HepG2 (cell line): ENCODE data around the gene ADPRHL1. TPM values are rescaled to one million over a fixed set of nuclear protein-coding genes. Genes with fewer than 3 reads are reported as not detected.

Experiments used
- ATAC-seq: fragments of 200-7000 bp; cut with Tn5 transposase; 3 replicates; pipeline ENCODE4 v1.9.1; 2020; ENCODE audit warnings: mild to moderate bottlenecking, moderate library complexity
- BruUV-seq: library from RNA; stranded (reverse); fragments of 400-500 nt; replicated peaks from 2 replicates; lab custom pipeline; 2021; lab: Mats Ljungman, UMichigan
- CTCF ChIA-PET: fragments of 300-600 bp; formaldehyde crosslinking; extraction: SDS; loops from one replicate; lab custom pipeline; 2021; ENCODE audit warnings: low total read pairs, inconsistent platforms, low intra/inter-chr PET ratio; lab: Yijun Ruan, JAX
- POLR2A ChIA-PET: fragments of 350-600 bp; sonication (Branson Sonifier 250); formaldehyde crosslinking; loops from one replicate; lab custom pipeline; 2020; ENCODE audit warnings: antibody characterized with exemption, inconsistent platforms; lab: Yijun Ruan, JAX
- DNase-seq: peaks from one replicate; pipeline ENCODE4 v3.0.0-alpha.2; 2015; ENCODE audit warnings: low spot score
- FAIRE-seq: peaks from 3 replicates; lab custom pipeline; 2011; peaks lifted over from hg19 to GRCh38; lab: Jason Lieb, UNC
- H2AFZ ChIP-seq: one replicate; pipeline ENCODE4 v1.6.1; 2011; ENCODE audit warnings: low read length, inconsistent platforms
- H3K27ac ChIP-seq: fragments of 300-600 bp; 3 replicates; pipeline ENCODE4 v1.8.0; 2011; ENCODE audit warnings: mixed run types, mild to moderate bottlenecking, mixed read lengths, low read length, inconsistent platforms; ENCODE audit not compliant: insufficient read depth; ENCODE audit errors: extremely low read length
- H3K27me3 ChIP-seq, 2 experiments: fragments of 200-600 bp in 1 of 2; 2 replicates in 1 of 2; 3 replicates in 1 of 2; pipeline versions ENCODE4 v1.6.0 to v1.8.0; 2011; ENCODE audit warnings: low read length in 2 of 2, mild to moderate bottlenecking in 2 of 2, moderate library complexity in 2 of 2, inconsistent platforms in 1 of 2; ENCODE audit not compliant: insufficient read depth in 2 of 2, control insufficient read depth in 1 of 2
- H3K36me3 ChIP-seq, 2 experiments: fragments of 200-600 bp in 1 of 2; replicated peaks in 1 of 2; 2 replicates in 1 of 2; 3 replicates in 1 of 2; pipeline versions ENCODE4 v1.5.1 to v1.8.0; 2011; ENCODE audit warnings: low read length in 2 of 2, inconsistent platforms in 1 of 2; ENCODE audit not compliant: insufficient read depth in 2 of 2, control insufficient read depth in 1 of 2
- H3K4me1 ChIP-seq: 2 replicates; pipeline ENCODE4 v1.5.1; 2012; ENCODE audit warnings: low read length, inconsistent platforms; ENCODE audit not compliant: insufficient read depth
- H3K4me2 ChIP-seq: 2 replicates; pipeline ENCODE4 v1.6.0; 2011; ENCODE audit warnings: low read depth, low read length, inconsistent platforms
- H3K4me3 ChIP-seq, 3 experiments: fragments of 200-600 bp in 1 of 3; sonication (generic), shearing (Covaris generic) in 1 of 3; replicated peaks in 1 of 3; 2 replicates each; pipeline ENCODE4 v1.5.1; 2011 to 2016; ENCODE audit warnings: low read length in 3 of 3, inconsistent platforms in 2 of 3, low read depth in 2 of 3, mild to moderate bottlenecking in 2 of 3, control low read depth in 1 of 3, mixed read lengths in 1 of 3; ENCODE audit not compliant: insufficient read depth in 1 of 3
- H3K79me2 ChIP-seq: one replicate; pipeline ENCODE4 v1.6.1; 2011; ENCODE audit warnings: low read length, inconsistent platforms; ENCODE audit not compliant: insufficient read depth
- H3K9ac ChIP-seq: 2 replicates; pipeline ENCODE4 v1.6.0; 2011; ENCODE audit warnings: mild to moderate bottlenecking, low read depth, low read length, inconsistent platforms; ENCODE audit not compliant: insufficient read depth
- H3K9me3 ChIP-seq: 2 replicates; pipeline ENCODE4 v1.5.1; 2012; ENCODE audit warnings: mild to moderate bottlenecking, low read length
- H4K20me1 ChIP-seq: 2 replicates; pipeline ENCODE4 v1.6.0; 2011; ENCODE audit warnings: inconsistent platforms, mild to moderate bottlenecking, low read length, moderate library complexity; ENCODE audit not compliant: insufficient read depth
- FLYWCH1 ChIP-seq: sonication (generic); formaldehyde crosslinking; IDR thresholded peaks from 2 replicates; pipeline ENCODE4 v1.8.1; 2023; ENCODE audit warnings: mild to moderate bottlenecking, missing genetic modification reagents
- HOXA3 ChIP-seq: sonication (generic); formaldehyde crosslinking; IDR thresholded peaks from 2 replicates; pipeline ENCODE4 v1.5.0; 2020; ENCODE audit warnings: missing genetic modification reagents
- KDM3A ChIP-seq: IDR thresholded peaks from 2 replicates; pipeline ENCODE4 v1.6.1; 2018; ENCODE audit warnings: low read depth, missing compliant biosample characterization
- MAFK ChIP-seq, 2 experiments: IDR thresholded peaks in 1 of 2; conservative IDR thresholded peaks in 1 of 2; 2 replicates each; pipeline ENCODE4 v1.6.1; 2011; ENCODE audit warnings: improper control_type of control experiment in 2 of 2, low read length in 2 of 2
- MLLT10 ChIP-seq: sonication (generic); formaldehyde crosslinking; IDR thresholded peaks from 2 replicates; pipeline ENCODE4 v1.4.0; 2020; ENCODE audit warnings: missing genetic modification reagents
- NR2F1 ChIP-seq, 2 experiments: fragments of 450-650 bp in 1 of 2; formaldehyde crosslinking in 1 of 2; IDR thresholded peaks; 2 replicates each; pipeline versions ENCODE4 v1.5.0 to v1.6.1; 2016 to 2020; ENCODE audit warnings: mild to moderate bottlenecking in 1 of 2, missing compliant biosample characterization in 1 of 2, missing genetic modification reagents in 1 of 2, moderate library complexity in 1 of 2
- SCMH1 ChIP-seq: sonication (generic); formaldehyde crosslinking; IDR thresholded peaks from 2 replicates; pipeline ENCODE4 v1.9.0; 2021; ENCODE audit warnings: missing genetic modification reagents, mild to moderate bottlenecking, borderline replicate concordance
- SP4 ChIP-seq: sonication (generic); formaldehyde crosslinking; IDR thresholded peaks from 2 replicates; pipeline ENCODE4 v1.8.1; 2023; ENCODE audit warnings: mild to moderate bottlenecking, missing genetic modification reagents
- SRF ChIP-seq: IDR thresholded peaks from 2 replicates; pipeline ENCODE4 v1.6.1; 2011; ENCODE audit warnings: mild to moderate bottlenecking, low read depth, low read length, moderate library complexity
- TOPORS ChIP-seq: sonication (generic); formaldehyde crosslinking; IDR thresholded peaks from 2 replicates; pipeline ENCODE4 v1.8.0; 2023; ENCODE audit warnings: mild to moderate bottlenecking, missing genetic modification reagents
- XBP1 ChIP-seq: sonication (generic); formaldehyde crosslinking; IDR thresholded peaks from 2 replicates; pipeline ENCODE4 v1.5.0; 2020; ENCODE audit warnings: missing genetic modification reagents
- ZNF180 ChIP-seq: sonication (generic); formaldehyde crosslinking; IDR thresholded peaks from 2 replicates; pipeline ENCODE4 v1.4.0; 2020; ENCODE audit warnings: low read depth, missing genetic modification reagents, borderline replicate concordance
- ZNF296 ChIP-seq: sonication (generic); formaldehyde crosslinking; conservative IDR thresholded peaks from 2 replicates; pipeline ENCODE4 v1.5.0; 2020; ENCODE audit warnings: mild to moderate bottlenecking, missing genetic modification reagents
- ZNF30 ChIP-seq: sonication (generic); formaldehyde crosslinking; IDR thresholded peaks from 2 replicates; pipeline ENCODE4 v1.5.0; 2020; ENCODE audit warnings: mild to moderate bottlenecking, missing genetic modification reagents
- ZNF530 ChIP-seq: sonication (generic); formaldehyde crosslinking; IDR thresholded peaks from 2 replicates; pipeline ENCODE4 v1.5.0; 2020; ENCODE audit warnings: low read depth, mild to moderate bottlenecking, missing genetic modification reagents
- ZNF564 ChIP-seq: sonication (generic); formaldehyde crosslinking; IDR thresholded peaks from 2 replicates; pipeline ENCODE4 v1.8.1; 2023; ENCODE audit warnings: mild to moderate bottlenecking, missing genetic modification reagents
- ZNF607 ChIP-seq: sonication (generic); formaldehyde crosslinking; IDR thresholded peaks from 2 replicates; pipeline ENCODE4 v1.5.1; 2020; ENCODE audit warnings: missing genetic modification reagents, mild to moderate bottlenecking, borderline replicate concordance
- WGBS: methylation state at CpG from one replicate; pipeline ENCODE4 v1.1.6; 2017; ENCODE audit warnings: low lambda C conversion rate; 5-methylcytosine and 5-hydroxymethylcytosine counted together
- in situ Hi-C: cut with HindIII; loops from 2 replicates; pipeline ENCODE4 v1.10.0; 2017; ENCODE audit warnings: low pct_unique_long_range_greater_than_20kb; ENCODE audit not compliant: extremely low pct_ligation_motif_present
- intact Hi-C: fragments of 100-400 bp; cut with micrococcal nuclease; formaldehyde crosslinking; loops from one replicate; pipeline ENCODE4 v1.10.0; 2022; ENCODE audit not compliant: unreplicated experiment
- polyA plus RNA-seq, 8 experiments: library from polyadenylated mRNA; depleted of rRNA in 3 of 8; stranded (reverse) in 7 of 8; unstranded in 1 of 8; fragments of >200 nt; fragmentation: Illumina TruSeq in 4 of 8; extraction: Trizol in 4 of 8; gene quantifications; 2 replicates each; pipeline versions ENCODE4 v1.2.1 to v1.2.3, GENCODE V29; 2011 to 2016; ENCODE audit warnings: low read depth in 4 of 8, missing spikeins in 1 of 8, mixed read lengths in 1 of 8; ENCODE audit not compliant: insufficient read depth in 1 of 8
- total RNA-seq, 5 experiments: library from RNA; depleted of rRNA; stranded (reverse); fragments of >200 nt; fragmentation: Illumina TruSeq; extraction: Trizol; gene quantifications; 2 replicates each; pipeline ENCODE4 v1.2.3, GENCODE V29; 2016; ENCODE audit warnings: low read depth in 1 of 5
- TF ChIP-seq, protein P1 (sequence below): sonication (generic); formaldehyde crosslinking; IDR thresholded peaks from 2 replicates; pipeline ENCODE4 v1.4.0; 2020; ENCODE audit warnings: mild to moderate bottlenecking, missing genetic modification reagents

ADPRHL1 gene
- total and polyA plus RNA-seq, 2 of the 13 experiments (the other 11 are each of a cell fraction or from before 2014, with no cell fraction given) = 0.34 to 0.40 TPM

DNA sequence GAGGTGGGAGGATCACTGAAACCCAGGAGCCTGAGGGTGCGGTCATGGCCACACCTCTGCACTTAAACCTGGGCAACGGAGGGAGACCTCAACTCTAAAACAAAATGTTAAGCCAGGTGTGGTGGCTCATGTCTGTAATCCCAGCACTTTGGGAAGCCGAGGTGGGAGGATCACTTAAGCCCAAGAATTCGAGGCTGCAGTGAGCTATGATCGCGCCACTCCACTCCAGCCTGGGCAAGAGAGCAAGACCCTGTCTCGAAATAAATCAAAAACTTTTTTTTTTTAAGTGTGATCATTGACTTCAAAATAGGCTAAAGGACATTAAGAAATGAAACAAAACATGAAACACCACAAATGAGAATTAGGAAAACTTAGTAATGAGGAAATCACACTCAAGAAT, 16.3 kb upstream of the ADPRHL1 start:
- H3K79me2 ChIP-seq = no peaks in the 10 kb centered on the region
- ATAC-seq = no peak
- H3K4me1 ChIP-seq = no peaks in the 10 kb centered on the region; the same call in 1 of the 2 replicates
- no TSS peak for BruUV-seq
- TF ChIP-seq SP4 (CRISPR knock-in tag) = no peak
- TF ChIP-seq, protein P1, sequence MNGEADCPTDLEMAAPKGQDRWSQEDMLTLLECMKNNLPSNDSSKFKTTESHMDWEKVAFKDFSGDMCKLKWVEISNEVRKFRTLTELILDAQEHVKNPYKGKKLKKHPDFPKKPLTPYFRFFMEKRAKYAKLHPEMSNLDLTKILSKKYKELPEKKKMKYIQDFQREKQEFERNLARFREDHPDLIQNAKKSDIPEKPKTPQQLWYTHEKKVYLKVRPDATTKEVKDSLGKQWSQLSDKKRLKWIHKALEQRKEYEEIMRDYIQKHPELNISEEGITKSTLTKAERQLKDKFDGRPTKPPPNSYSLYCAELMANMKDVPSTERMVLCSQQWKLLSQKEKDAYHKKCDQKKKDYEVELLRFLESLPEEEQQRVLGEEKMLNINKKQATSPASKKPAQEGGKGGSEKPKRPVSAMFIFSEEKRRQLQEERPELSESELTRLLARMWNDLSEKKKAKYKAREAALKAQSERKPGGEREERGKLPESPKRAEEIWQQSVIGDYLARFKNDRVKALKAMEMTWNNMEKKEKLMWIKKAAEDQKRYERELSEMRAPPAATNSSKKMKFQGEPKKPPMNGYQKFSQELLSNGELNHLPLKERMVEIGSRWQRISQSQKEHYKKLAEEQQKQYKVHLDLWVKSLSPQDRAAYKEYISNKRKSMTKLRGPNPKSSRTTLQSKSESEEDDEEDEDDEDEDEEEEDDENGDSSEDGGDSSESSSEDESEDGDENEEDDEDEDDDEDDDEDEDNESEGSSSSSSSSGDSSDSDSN = no peak
- TF ChIP-seq XBP1 (CRISPR knock-in tag) = no peak
- no peak for TF ChIP-seq ZNF564 (CRISPR knock-in tag)
- no peak for TF ChIP-seq ZNF607
- no peak for TF ChIP-seq HOXA3 (CRISPR knock-in tag)
- no peak for TF ChIP-seq SRF
- no peak for TF ChIP-seq SCMH1 (CRISPR knock-in tag)
- TF ChIP-seq ZNF30 = no peak
- no peak for TF ChIP-seq ZNF530 (CRISPR knock-in tag)
- no peak for TF ChIP-seq ZNF180 (CRISPR knock-in tag)
- no peak for TF ChIP-seq ZNF296 (CRISPR knock-in tag)
- TF ChIP-seq MLLT10 (CRISPR knock-in tag) = no peak
- TF ChIP-seq FLYWCH1 = no peak
- TF ChIP-seq TOPORS (CRISPR knock-in tag) = no peak
- TF ChIP-seq MAFK (conservative IDR thresholded peaks at IDR 0.05 in 1 of 2, IDR thresholded peaks at IDR 0.05 in 1 of 2; ENCODE audit: low read length in 2 of 2) = no peak
- no peak for TF ChIP-seq NR2F1 (CRISPR knock-in tag; IDR thresholded peaks at IDR 0.05)
- no peak for TF ChIP-seq KDM3A (CRISPR knock-in tag)
- no peaks in the 10 kb centered on the region for H4K20me1 ChIP-seq
- no peaks in the 10 kb centered on the region for H3K27me3 ChIP-seq
- CTCF ChIA-PET = no interaction called here
- H3K36me3 ChIP-seq = peaks cover 4 to 16% of the 10 kb centered on the region in 2 experiments
- no peak overlapping the region for H3K4me3 ChIP-seq
- H2AFZ ChIP-seq = no peak overlapping the region
- no peak overlapping the region for H3K27ac ChIP-seq
- no peaks in the 10 kb centered on the region for H3K9me3 ChIP-seq
- no peak overlapping the region for H3K4me2 ChIP-seq
- WGBS = 98% methylated on average over 7 of the region's 7 CpGs
- DNase-seq = no peak
- FAIRE-seq = no peak
- in situ Hi-C loops (no loop called here), intact Hi-C loops (no loop called here)
- POLR2A ChIA-PET = no interaction called here
- no peak overlapping the region for H3K9ac ChIP-seq
